ENCODE results near the gene STYXL2. TPM values are rescaled to one million over a fixed set of nuclear protein-coding genes. Genes with fewer than 3 reads are reported as not detected.

Gene STYXL2
- total and polyA plus RNA-seq, 2 donors (not counting 3 experiments of a cell fraction or from before 2014, with no cell fraction given) = not detected

DNA sequence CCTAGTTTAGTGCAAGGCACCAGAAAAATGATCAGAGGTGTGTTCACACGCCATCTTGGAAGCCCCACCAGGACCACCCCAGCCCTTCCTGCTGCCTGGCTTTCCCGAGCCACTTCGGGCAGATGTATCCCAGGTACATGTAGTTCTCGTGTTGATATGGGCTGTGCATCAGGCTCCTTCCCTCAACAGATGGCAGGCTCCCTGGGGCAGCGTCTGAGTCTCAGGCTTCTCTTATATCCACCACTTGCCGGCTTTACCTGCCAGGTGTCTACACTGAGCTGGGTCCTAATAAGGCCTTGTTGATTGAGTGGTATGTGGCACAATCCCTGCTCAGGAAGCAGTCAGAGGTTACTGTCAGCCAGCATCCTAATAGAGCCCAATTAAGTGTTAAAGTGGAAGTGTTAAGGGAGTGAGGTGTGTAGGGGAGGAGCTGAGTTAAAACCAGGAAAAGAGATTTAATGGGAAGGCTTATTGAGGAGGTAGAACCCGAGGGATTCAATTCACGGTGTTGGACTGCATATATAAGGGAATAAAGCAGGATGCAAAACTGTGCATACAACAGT lies 12.2 kb upstream of the STYXL2 start:
- H3K27ac ChIP-seq (ENCODE audit: insufficient read depth, low read depth, low read length) = no peak overlapping the region
- H3K9ac ChIP-seq (replicated peaks; ENCODE audit: extremely low read depth, insufficient read depth, low read length) = no peak overlapping the region
- no peak overlapping the region for H2AFZ ChIP-seq (ENCODE audit: low read depth, low read length)
- dilution Hi-C loops (cut with MboI; ENCODE audit: extremely low pct_ligation_motif_present, low sequenced_read_pairs) = no loop called here
- FAIRE-seq (no peak), DNase-seq (ENCODE audit: low read depth, low spot score) (no peak)
- intact Hi-C loops (cut with micrococcal nuclease) = no loop called here
- TF ChIP-seq, protein P1, sequence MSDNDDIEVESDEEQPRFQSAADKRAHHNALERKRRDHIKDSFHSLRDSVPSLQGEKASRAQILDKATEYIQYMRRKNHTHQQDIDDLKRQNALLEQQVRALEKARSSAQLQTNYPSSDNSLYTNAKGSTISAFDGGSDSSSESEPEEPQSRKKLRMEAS (IDR thresholded peaks at IDR 0.05; ENCODE audit: insufficient read depth, insufficient read length) = no peak
- no peak for TF ChIP-seq MYC (IDR thresholded peaks at IDR 0.05; ENCODE audit: low read depth, low read length)
- no peak for TF ChIP-seq POLR2AphosphoS5 (IDR thresholded peaks at IDR 0.05; ENCODE audit: insufficient read depth, low read depth, low read length)
- TF ChIP-seq, protein P2, sequence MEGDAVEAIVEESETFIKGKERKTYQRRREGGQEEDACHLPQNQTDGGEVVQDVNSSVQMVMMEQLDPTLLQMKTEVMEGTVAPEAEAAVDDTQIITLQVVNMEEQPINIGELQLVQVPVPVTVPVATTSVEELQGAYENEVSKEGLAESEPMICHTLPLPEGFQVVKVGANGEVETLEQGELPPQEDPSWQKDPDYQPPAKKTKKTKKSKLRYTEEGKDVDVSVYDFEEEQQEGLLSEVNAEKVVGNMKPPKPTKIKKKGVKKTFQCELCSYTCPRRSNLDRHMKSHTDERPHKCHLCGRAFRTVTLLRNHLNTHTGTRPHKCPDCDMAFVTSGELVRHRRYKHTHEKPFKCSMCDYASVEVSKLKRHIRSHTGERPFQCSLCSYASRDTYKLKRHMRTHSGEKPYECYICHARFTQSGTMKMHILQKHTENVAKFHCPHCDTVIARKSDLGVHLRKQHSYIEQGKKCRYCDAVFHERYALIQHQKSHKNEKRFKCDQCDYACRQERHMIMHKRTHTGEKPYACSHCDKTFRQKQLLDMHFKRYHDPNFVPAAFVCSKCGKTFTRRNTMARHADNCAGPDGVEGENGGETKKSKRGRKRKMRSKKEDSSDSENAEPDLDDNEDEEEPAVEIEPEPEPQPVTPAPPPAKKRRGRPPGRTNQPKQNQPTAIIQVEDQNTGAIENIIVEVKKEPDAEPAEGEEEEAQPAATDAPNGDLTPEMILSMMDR (IDR thresholded peaks at IDR 0.05; ENCODE audit: extremely low read depth in 1 of 2, insufficient read depth in 1 of 2, low read depth in 1 of 2, low read length in 2 of 2) = no peak
- no peak for TF ChIP-seq GATA2 (IDR thresholded peaks at IDR 0.05; ENCODE audit: insufficient read depth, insufficient read length, low read depth, low read length)
- no peak for TF ChIP-seq POLR2A (IDR thresholded peaks at IDR 0.05; ENCODE audit: low read depth, low read length)
- TF ChIP-seq JUN (IDR thresholded peaks at IDR 0.05; ENCODE audit: borderline replicate concordance, insufficient read depth, insufficient read length, low read depth) = no peak
- TF ChIP-seq EZH2 (IDR thresholded peaks at IDR 0.05; ENCODE audit: borderline replicate concordance, low read depth, low read length, severe bottlenecking) = no peak
- no peak for TF ChIP-seq FOS (IDR thresholded peaks at IDR 0.05; ENCODE audit: borderline replicate concordance, insufficient read depth, low read length)
- no peak overlapping the region for H3K4me2 ChIP-seq (ENCODE audit: insufficient read depth, low read length)
- no TSS peak for BruUV-seq (replicated peaks)
- H3K4me1 ChIP-seq (ENCODE audit: control insufficient read depth, extremely low read depth, insufficient read depth, low read length) = no peaks in the 10 kb centered on the region
- no peaks in the 10 kb centered on the region for H4K20me1 ChIP-seq (replicated peaks; ENCODE audit: control insufficient read depth, extremely low read depth, insufficient read depth, low read length)
- ChIA-PET POLR2A (no interaction called here), CTCF (no interaction called here)
- H3K9me3 ChIP-seq (replicated peaks; ENCODE audit: control insufficient read depth, insufficient read depth, low read length) = no peaks in the 10 kb centered on the region
- no peaks in the 10 kb centered on the region for H3K36me3 ChIP-seq (ENCODE audit: control insufficient read depth in 2 of 2, extremely low read depth in 1 of 2, insufficient read depth in 2 of 2, low read length in 2 of 2)
- H3K79me2 ChIP-seq (ENCODE audit: control insufficient read depth, insufficient read depth, low read length) = no peaks in the 10 kb centered on the region
- H3K4me3 ChIP-seq (replicated peaks in 1 of 3; ENCODE audit: insufficient read depth in 1 of 3, low read depth in 1 of 3, low read length in 3 of 3) = no peak overlapping the region
- peaks cover 0 to 2% of the 10 kb centered on the region in 2 experiments for H3K27me3 ChIP-seq (ENCODE audit: control insufficient read depth in 2 of 2, insufficient read depth in 2 of 2, low read length in 2 of 2)
- no peaks in the 10 kb centered on the region for H3K9me1 ChIP-seq (replicated peaks; ENCODE audit: control insufficient read depth, extremely low read depth, insufficient read depth, low read length)

All from endothelial cell of umbilical vein (primary cell).